ENCODE data around the gene MYPN. TPM values are rescaled to one million over a fixed set of nuclear protein-coding genes. Genes with fewer than 3 reads are reported as not detected.
"Not testable (repeated sequence)": the region's sequence is repeated elsewhere in the genome, so short reads cannot be mapped to it uniquely, and the experiment has no call there.

MYPN gene
- total RNA-seq (2014; rRNA removed; shearing (Covaris generic)), result 0.96 and 1.5 TPM in 2 replicates

- no peak for DNase-seq (ENCODE audit: low spot score)
Observed at GRCh38 chr10:68109331-68109730, at the start of gene MYPN. Gene MYPN (plus strand): TSS chr10:68109488. CDS start chr10:68121439, 11,951 bp downstream.

- DNase-seq (ENCODE audit: low spot score), result no peak
Observed at GRCh38 chr10:68067029-68067428, 42.3 kb upstream of the MYPN start.

- no peak for DNase-seq (ENCODE audit: low spot score)
Observed at GRCh38 chr10:68067508-68067907, 41.8 kb upstream of the MYPN start.

GRCh38 chr10:68073631-68074030, 35.7 kb upstream of the MYPN start:
- no peak for DNase-seq (ENCODE audit: low spot score)

- peak; percentile 42 for DNase-seq (ENCODE audit: low spot score)
Observed at GRCh38 chr10:68074031-68074774, 35.1 kb upstream of the MYPN start.

DNA sequence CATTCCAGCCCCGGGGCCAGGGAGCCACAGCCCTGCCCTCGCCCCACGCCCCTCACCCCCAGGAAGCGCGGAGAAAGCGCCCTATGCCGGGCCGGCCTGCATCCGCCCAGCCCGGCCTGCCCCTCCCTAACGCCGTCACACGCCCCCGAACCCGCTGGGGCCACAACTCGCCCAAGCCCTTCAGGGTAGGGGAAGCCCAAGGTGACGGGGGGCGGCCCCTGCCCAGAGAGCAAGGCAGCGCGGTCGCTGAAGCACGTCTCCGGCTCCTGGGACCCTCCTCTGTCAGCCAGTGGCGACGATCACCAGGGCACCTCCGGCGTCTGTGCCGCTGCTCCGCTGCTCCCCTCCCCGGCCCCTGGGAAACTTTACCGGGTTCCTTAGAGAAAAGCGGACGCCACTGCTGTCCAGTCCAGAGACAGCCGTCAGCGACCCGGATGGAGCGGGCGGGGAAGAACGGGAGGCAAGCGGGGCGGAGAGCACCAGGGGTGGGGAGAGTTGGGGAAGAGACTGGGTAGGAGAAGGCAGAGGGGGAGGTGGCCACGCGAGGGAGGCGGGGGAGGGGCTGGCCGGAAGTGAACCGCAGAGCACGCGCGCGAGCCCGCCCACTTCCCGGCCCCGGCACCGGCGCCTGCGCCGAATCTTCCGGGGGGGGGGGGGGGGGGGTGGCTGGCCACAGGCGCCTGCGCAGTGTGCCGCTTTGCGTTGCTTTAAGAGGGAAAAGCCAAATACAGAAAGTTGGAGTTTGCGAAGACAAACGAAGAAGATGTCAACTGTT, 34.3 kb upstream of the MYPN start, which contains the start of gene HERC4:
HERC4 (minus strand) TSS at position 509 of the 775 bp plus-strand sequence. CDS start 2,175 bp downstream, outside the sequence.
- DNase-seq (ENCODE audit: low spot score), result peak; percentile 90

GRCh38 chr10:68075550-68076004, 33.7 kb upstream of the MYPN start:
- no peak for DNase-seq (ENCODE audit: low spot score)

DNA sequence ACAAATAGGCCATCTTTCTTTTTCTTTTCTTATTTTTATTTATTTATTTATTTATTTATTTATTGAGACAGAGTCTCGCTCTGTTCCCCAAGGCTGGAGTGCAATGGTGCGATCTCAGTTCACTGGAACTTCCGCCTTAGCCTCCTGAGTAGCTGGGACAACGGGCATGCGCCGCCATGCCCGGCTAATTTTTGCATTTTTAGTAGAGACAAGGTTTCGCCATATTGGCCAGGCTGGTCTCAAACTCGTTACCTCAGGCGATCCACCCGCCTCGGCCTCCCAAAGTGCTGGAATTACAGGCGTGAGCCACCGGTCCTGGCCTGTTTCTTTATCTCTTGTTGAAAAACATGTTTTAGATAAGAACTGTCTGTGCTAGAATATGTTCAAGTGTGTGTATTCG, 33.2 kb upstream of the MYPN start:
- not testable (repeated sequence) for DNase-seq (ENCODE audit: low spot score)

DNA sequence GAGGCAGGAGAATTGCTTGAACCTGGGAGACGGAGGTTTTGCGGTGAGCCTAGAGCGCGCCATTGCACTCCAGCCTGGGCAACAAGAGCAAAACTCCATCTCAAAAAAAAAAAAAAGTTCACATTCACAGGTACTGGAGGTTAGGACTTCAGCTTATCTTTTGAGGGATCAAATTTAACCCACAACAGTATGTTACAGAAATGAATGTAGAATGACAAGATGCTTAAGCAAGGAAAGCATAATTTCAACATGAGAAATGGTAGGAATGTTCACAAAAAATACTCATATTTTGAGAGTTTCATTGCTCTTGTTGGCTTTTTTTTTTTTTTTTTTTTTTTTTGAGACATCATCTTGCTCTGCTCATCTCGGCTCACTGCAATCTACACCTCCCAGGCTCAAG, 32.3 kb upstream of the MYPN start:
- DNase-seq (ENCODE audit: low spot score), result no peak

DNA sequence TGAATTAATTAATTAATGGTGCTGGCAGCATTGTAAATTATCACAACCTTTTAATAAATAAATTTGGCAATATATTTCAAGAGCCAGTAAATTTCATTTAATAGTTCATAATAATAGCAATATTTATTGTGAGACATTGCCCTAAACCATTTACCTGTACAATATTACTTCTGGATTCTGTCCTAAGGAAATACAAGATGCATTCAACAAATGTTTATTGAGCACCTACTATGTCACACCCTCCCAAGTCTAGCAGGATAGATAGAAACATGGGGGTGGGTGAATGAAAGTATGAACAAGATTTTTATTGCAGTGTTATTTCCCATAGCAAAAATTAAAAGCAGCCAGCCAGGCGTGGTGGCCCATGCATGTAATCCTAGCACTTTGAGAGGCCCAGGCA, 29.9 kb upstream of the MYPN start:
- no peak for DNase-seq (ENCODE audit: low spot score)

GRCh38 chr10:68080853-68081431, 28.3 kb upstream of the MYPN start:
- no peak for DNase-seq (ENCODE audit: low spot score)

GRCh38 chr10:68081916-68082315, 27.4 kb upstream of the MYPN start:
- DNase-seq (ENCODE audit: low spot score), result no peak

DNA sequence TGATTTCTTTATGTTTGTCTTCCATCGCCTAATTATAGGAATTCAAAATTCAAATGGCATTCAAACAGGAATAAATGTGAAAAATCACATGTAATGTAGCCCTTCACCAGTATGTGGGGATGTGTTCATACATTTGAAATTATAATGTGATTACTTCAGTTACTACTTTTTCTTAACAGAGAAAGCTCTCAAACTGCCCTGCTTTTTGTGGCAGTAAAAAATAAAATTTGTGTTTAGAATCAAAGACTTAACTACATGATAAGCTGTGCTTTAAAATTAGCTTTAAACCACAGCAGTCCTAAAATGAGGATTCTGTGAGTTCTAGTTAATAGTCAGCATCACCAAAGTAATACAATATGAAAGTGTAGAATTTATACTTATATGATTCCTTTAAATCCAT, 26.4 kb upstream of the MYPN start:
- peak; percentile 54 for DNase-seq (ENCODE audit: low spot score)

DNA sequence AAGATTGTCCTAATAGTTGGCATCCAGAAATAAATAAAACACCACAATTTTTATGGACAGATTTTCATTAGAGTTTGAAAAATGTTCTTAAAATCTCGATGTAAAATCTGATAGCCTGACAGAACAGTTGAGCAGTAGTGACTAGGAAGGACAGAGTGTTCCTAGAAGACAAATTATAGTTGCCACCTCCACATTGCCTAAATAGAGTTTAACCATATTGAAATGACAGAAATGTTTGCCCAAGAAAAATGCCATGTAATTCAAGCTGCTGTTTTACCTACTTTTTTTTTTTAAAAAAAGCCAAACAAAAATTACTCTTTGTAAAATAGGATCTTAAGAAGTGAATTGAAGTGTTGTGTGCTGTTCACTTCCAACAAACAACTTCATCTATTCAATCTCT, 25.3 kb upstream of the MYPN start:
- DNase-seq (ENCODE audit: low spot score), result no peak

- no peak for DNase-seq (ENCODE audit: low spot score)
Observed at GRCh38 chr10:68084469-68084868, 24.8 kb upstream of the MYPN start.

DNA sequence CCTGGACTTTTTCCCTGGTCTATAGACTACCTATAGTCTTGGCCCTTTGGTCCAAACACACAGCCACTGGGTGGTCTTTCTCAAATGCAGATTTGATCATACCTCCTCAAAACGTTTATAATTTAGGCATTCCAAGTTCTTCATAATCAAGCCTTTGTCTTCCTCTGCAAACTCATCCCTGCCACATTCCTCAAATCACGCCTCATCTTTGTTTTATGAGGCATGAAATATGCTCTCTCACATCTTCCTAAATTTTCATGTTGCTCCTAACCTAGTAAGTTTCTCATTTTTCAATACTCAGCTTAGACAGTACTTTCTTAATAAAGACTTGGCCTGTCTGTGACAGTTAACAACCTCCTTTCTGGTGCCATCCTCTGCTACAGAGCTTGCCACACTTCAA, 23.3 kb upstream of the MYPN start:
- no peak for DNase-seq (ENCODE audit: low spot score)

DNA sequence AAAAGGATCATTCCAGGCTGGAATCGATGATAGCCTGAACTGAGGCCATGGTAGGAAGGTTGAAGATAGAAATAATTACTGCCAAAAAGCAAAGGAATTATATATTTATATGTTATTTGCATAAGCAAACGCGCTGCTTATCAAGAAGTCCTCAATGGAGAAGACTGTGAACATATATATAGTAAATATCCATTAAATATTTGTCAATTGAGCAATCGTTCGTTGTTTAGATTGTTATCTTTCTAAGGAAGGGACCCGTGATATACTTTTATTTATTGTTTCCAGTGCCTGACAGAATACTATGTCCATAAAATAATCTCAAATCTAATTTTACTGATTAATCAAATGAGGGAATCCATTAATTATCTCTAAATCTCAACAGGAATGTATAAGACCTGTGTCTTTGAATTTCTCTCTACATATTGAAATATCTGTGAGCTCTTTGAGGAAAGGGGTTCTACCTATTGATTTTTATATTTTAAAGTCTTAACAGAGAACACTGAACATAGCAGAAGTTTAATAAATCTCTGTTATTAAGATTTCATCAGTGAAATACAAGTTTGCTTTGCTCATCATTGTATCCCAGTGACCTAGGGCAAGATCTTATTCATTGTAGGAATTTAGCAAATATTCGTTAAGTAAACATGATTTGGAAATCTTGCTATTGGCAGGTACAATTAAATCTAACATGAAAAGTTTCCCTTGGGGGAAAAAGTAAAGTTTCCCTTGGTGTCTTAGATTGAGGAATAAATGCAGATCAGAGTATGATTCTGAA, 22.2 kb upstream of the MYPN start:
- no peak for DNase-seq (ENCODE audit: low spot score)

GRCh38 chr10:68087685-68088401, 21.4 kb upstream of the MYPN start:
- DNase-seq (ENCODE audit: low spot score), result no peak

GRCh38 chr10:68088740-68089139, 20.5 kb upstream of the MYPN start:
- peak; percentile 38 for DNase-seq (ENCODE audit: low spot score)

- no peak for DNase-seq (ENCODE audit: low spot score)
Observed at GRCh38 chr10:68090586-68090985, 18.7 kb upstream of the MYPN start.

DNA sequence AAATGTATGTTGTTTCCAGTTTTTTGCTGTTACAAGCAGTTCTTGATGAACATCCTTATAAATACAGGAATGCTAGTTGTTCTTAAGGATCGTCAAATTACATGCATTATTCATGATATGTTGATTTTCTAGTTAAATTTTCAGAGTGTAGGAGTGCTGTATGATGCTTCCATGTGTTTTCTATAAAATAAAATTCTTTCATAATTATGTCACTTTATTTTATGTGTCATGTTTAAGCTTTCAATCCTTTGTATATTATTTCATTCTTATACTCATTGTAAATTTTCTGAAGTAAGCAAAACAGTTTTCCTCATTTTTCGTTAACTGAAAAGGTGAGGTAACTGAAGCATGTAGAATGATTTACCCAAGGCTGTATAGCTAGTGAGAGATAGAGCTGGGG, 16.8 kb upstream of the MYPN start:
- DNase-seq (ENCODE audit: low spot score), result no peak

Measured in A172 (cell line).